WTC11 (cell line): ENCODE data around the gene SNRNP70. TPM values are rescaled to one million over a fixed set of nuclear protein-coding genes. Genes with fewer than 3 reads are reported as not detected.

Experiments used
- FOXJ3 ChIP-seq: sonication (generic); formaldehyde crosslinking; IDR thresholded peaks from 2 replicates; pipeline ENCODE4 v1.9.0; 2021; ENCODE audit warnings: missing genetic modification reagents, mild to moderate bottlenecking, borderline replicate concordance
- MXD4 ChIP-seq: fragments of 250-450 bp; sonication (Bioruptor Pico); IDR thresholded peaks from 2 replicates; pipeline ENCODE4 v1.8.0; 2021; ENCODE audit warnings: mild to moderate bottlenecking, moderate library complexity, borderline replicate concordance
- MYBL2 ChIP-seq: sonication (generic); formaldehyde crosslinking; IDR thresholded peaks from 2 replicates; pipeline ENCODE4 v1.8.1; 2023; ENCODE audit warnings: mild to moderate bottlenecking, moderate library complexity, missing genetic modification reagents
- NFE2L1 ChIP-seq: sonication (generic); formaldehyde crosslinking; IDR thresholded peaks from 2 replicates; pipeline ENCODE4 v1.8.1; 2023; ENCODE audit warnings: missing genetic modification reagents
- NFYB ChIP-seq: sonication (generic); formaldehyde crosslinking; conservative IDR thresholded peaks from 2 replicates; pipeline ENCODE4 v1.8.0; 2022; ENCODE audit warnings: low read depth, missing genetic modification reagents
- SP1 ChIP-seq: sonication (generic); formaldehyde crosslinking; conservative IDR thresholded peaks from 2 replicates; pipeline ENCODE4 v1.8.1; 2022; ENCODE audit warnings: missing genetic modification reagents
- TCF7 ChIP-seq: sonication (generic); formaldehyde crosslinking; IDR thresholded peaks from 2 replicates; pipeline ENCODE4 v1.8.0; 2022; ENCODE audit warnings: mild to moderate bottlenecking, low read depth, missing genetic modification reagents, moderate library complexity
- TEAD1 ChIP-seq: sonication (generic); formaldehyde crosslinking; IDR thresholded peaks from 2 replicates; pipeline ENCODE4 v1.8.0; 2022; ENCODE audit warnings: mild to moderate bottlenecking, missing genetic modification reagents
- TEAD4 ChIP-seq: sonication (generic); formaldehyde crosslinking; IDR thresholded peaks from 2 replicates; pipeline ENCODE4 v1.8.0; 2022; ENCODE audit warnings: mild to moderate bottlenecking, missing genetic modification reagents
- TP53 ChIP-seq: sonication (generic); formaldehyde crosslinking; IDR thresholded peaks from 2 replicates; pipeline ENCODE4 v1.8.1; 2023; ENCODE audit warnings: mild to moderate bottlenecking, missing genetic modification reagents
- ZNF219 ChIP-seq: sonication (generic); formaldehyde crosslinking; IDR thresholded peaks from 2 replicates; pipeline ENCODE4 v1.8.0; 2023; ENCODE audit warnings: missing genetic modification reagents, mild to moderate bottlenecking, borderline replicate concordance
- ZNF416 ChIP-seq: fragments of 250-450 bp; sonication (Bioruptor Pico); IDR thresholded peaks from 2 replicates; pipeline ENCODE4 v1.9.0; 2021; ENCODE audit warnings: mild to moderate bottlenecking, inconsistent platforms
- ZNF423 ChIP-seq: fragments of 250-450 bp; sonication (Bioruptor Pico); IDR thresholded peaks from 2 replicates; pipeline ENCODE4 v2.1.2; 2022; ENCODE audit warnings: mild to moderate bottlenecking, moderate library complexity
- total RNA-seq: library from RNA; stranded (reverse); gene quantifications from 3 replicates; pipeline ENCODE4 v1.2.3, GENCODE V29; 2021
- TF ChIP-seq, protein P1 (sequence below): sonication (generic); formaldehyde crosslinking; IDR thresholded peaks from 2 replicates; pipeline ENCODE4 v1.8.0; 2022; ENCODE audit warnings: mild to moderate bottlenecking, missing genetic modification reagents
- TF ChIP-seq, protein P2 (sequence below): sonication (generic); formaldehyde crosslinking; IDR thresholded peaks from 2 replicates; pipeline ENCODE4 v1.8.0; 2022; ENCODE audit warnings: mild to moderate bottlenecking, missing genetic modification reagents
- TF ChIP-seq, protein P3 (sequence below): sonication (generic); formaldehyde crosslinking; conservative IDR thresholded peaks from 2 replicates; pipeline ENCODE4 v1.8.1; 2022; ENCODE audit warnings: mild to moderate bottlenecking, missing genetic modification reagents
- TF ChIP-seq, protein P4 (sequence below): sonication (generic); formaldehyde crosslinking; IDR thresholded peaks from 2 replicates; pipeline ENCODE4 v1.8.1; 2023; ENCODE audit warnings: mild to moderate bottlenecking, missing genetic modification reagents, moderate library complexity
- TF ChIP-seq, protein P5 (sequence below): fragments of 250-450 bp; sonication (Bioruptor Pico); conservative IDR thresholded peaks from 2 replicates; pipeline ENCODE4 v1.9.0; 2021; ENCODE audit warnings: mild to moderate bottlenecking
- TF ChIP-seq, protein P6 (sequence below): sonication (generic); formaldehyde crosslinking; IDR thresholded peaks from 2 replicates; pipeline ENCODE4 v1.8.1; 2022; ENCODE audit warnings: missing genetic modification reagents, borderline replicate concordance
- TF ChIP-seq, protein P7 (sequence below): sonication (generic); formaldehyde crosslinking; IDR thresholded peaks from 2 replicates; pipeline ENCODE4 v1.8.1; 2022; ENCODE audit warnings: low read depth, missing genetic modification reagents, borderline replicate concordance
- TF ChIP-seq, protein P8 (sequence below): sonication (generic); formaldehyde crosslinking; IDR thresholded peaks from 2 replicates; pipeline ENCODE4 v1.8.1; 2022; ENCODE audit warnings: mild to moderate bottlenecking, moderate library complexity, missing genetic modification reagents

SNRNP70 gene
- total RNA-seq, 1 experiment from 2014 or later = 266 TPM

DNA sequence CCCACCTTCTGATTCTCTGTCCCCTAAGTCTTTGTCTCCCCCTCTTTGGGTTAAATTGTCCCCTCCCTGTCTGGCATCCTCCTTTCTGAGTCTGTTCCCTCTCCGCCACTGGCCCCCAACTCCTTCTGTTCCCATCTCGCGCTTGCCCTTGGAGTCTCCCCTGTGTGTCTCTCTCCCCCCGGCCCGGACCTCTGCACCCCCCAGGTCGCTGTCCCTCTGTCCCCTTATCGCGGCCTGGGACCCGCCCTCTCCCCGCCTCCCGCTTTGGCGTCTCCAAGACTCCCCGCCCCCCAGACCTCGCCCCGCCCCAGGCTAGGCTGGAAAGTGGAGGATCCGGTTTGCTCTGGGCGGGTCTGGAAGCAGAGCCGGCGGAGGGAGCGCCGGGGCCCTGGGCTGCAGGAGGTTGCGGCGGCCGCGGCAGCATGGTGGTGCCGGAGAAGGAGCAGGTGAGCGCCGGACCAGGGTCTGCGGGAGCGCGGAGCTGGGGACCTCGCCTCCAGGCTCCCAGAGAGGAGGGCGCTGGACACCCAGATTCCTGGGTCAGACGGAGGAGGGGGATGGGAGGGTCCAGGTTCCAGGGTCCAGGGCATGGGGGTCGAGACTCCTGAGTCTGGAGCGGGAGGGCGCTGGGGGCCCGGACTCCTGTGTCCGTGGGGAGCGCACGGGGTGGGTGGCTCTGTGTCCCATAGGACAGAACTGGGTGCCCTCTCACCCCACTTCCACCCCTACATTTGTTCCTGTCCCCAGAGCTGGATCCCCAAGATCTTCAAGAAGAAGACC lies 72.4 kb downstream of the SNRNP70 start, which contains the start of gene TRPM4 (continued):
- TF ChIP-seq SP1 (CRISPR knock-in tag) (peak; percentile 65; the same call in 1 of the 2 replicates), NFYB (CRISPR knock-in tag) (no peak), ZNF416 (CRISPR knock-in tag) (no peak), MYBL2 (no peak), TCF7 (CRISPR knock-in tag) (no peak), MXD4 (CRISPR knock-in tag) (no peak), FOXJ3 (CRISPR knock-in tag) (no peak), ZNF219 (no peak), ZNF423 (CRISPR knock-in tag) (no peak), NFE2L1 (CRISPR knock-in tag) (no peak), TEAD4 (CRISPR knock-in tag) (no peak), TP53 (CRISPR knock-in tag) (no peak), TEAD1 (CRISPR knock-in tag) (no peak)
- TF ChIP-seq, protein P1, sequence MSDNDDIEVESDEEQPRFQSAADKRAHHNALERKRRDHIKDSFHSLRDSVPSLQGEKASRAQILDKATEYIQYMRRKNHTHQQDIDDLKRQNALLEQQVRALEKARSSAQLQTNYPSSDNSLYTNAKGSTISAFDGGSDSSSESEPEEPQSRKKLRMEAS (CRISPR knock-in tag) = no peak
- TF ChIP-seq, protein P2, sequence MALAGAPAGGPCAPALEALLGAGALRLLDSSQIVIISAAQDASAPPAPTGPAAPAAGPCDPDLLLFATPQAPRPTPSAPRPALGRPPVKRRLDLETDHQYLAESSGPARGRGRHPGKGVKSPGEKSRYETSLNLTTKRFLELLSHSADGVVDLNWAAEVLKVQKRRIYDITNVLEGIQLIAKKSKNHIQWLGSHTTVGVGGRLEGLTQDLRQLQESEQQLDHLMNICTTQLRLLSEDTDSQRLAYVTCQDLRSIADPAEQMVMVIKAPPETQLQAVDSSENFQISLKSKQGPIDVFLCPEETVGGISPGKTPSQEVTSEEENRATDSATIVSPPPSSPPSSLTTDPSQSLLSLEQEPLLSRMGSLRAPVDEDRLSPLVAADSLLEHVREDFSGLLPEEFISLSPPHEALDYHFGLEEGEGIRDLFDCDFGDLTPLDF = 0 out of 2 replicates have a peak, but pooled peaks have one; percentile 54
- TF ChIP-seq, protein P3, sequence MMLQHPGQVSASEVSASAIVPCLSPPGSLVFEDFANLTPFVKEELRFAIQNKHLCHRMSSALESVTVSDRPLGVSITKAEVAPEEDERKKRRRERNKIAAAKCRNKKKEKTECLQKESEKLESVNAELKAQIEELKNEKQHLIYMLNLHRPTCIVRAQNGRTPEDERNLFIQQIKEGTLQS (CRISPR knock-in tag) = no peak
- TF ChIP-seq, protein P4, sequence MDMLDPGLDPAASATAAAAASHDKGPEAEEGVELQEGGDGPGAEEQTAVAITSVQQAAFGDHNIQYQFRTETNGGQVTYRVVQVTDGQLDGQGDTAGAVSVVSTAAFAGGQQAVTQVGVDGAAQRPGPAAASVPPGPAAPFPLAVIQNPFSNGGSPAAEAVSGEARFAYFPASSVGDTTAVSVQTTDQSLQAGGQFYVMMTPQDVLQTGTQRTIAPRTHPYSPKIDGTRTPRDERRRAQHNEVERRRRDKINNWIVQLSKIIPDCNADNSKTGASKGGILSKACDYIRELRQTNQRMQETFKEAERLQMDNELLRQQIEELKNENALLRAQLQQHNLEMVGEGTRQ (CRISPR knock-in tag) = no peak
- TF ChIP-seq, protein P5, sequence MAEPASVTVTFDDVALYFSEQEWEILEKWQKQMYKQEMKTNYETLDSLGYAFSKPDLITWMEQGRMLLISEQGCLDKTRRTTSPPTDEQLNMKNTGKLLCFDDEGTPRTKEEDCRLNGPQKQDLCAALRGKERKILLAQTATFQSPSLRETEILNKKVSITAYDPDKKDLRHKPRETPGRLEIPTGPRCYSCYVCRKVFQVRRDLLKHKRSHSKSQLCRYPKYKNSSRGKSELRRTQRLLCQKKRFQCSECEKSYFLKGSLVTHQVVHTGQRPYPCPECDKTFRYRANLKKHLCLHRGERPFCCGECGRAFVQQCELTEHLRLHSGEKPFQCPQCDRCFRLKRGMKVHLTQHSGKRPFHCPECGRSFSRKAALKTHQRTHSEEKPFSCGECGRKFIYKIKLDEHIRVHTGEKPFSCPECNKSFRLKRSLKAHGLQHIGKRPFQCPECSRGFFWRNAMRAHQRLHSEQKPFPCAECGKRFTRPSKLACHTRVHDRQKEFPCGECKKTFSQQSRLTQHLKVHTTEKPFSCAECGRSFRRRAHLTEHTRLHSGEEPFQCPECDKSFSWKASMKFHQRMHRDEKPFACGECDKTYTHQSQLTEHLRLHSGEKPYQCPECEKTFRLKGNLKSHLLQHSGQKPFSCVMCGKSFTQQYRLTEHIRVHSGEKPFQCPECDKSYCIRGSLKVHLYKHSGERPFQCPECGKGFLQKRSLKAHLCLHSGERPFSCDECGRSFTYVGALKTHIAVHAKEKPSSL = no peak
- TF ChIP-seq, protein P6, sequence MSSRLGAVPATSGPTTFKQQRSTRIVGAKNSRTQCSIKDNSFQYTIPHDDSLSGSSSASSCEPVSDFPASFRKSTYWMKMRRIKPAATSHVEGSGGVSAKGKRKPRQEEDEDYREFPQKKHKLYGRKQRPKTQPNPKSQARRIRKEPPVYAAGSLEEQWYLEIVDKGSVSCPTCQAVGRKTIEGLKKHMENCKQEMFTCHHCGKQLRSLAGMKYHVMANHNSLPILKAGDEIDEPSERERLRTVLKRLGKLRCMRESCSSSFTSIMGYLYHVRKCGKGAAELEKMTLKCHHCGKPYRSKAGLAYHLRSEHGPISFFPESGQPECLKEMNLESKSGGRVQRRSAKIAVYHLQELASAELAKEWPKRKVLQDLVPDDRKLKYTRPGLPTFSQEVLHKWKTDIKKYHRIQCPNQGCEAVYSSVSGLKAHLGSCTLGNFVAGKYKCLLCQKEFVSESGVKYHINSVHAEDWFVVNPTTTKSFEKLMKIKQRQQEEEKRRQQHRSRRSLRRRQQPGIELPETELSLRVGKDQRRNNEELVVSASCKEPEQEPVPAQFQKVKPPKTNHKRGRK = no peak
- TF ChIP-seq, protein P7, sequence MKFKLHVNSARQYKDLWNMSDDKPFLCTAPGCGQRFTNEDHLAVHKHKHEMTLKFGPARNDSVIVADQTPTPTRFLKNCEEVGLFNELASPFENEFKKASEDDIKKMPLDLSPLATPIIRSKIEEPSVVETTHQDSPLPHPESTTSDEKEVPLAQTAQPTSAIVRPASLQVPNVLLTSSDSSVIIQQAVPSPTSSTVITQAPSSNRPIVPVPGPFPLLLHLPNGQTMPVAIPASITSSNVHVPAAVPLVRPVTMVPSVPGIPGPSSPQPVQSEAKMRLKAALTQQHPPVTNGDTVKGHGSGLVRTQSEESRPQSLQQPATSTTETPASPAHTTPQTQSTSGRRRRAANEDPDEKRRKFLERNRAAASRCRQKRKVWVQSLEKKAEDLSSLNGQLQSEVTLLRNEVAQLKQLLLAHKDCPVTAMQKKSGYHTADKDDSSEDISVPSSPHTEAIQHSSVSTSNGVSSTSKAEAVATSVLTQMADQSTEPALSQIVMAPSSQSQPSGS (CRISPR knock-in tag) = no peak
- TF ChIP-seq, protein P8, sequence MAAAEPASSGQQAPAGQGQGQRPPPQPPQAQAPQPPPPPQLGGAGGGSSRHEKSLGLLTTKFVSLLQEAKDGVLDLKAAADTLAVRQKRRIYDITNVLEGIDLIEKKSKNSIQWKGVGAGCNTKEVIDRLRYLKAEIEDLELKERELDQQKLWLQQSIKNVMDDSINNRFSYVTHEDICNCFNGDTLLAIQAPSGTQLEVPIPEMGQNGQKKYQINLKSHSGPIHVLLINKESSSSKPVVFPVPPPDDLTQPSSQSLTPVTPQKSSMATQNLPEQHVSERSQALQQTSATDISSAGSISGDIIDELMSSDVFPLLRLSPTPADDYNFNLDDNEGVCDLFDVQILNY (CRISPR knock-in tag) = no peak

Other genes with a start within 250 kb of the SNRNP70 start
- gene HSD17B14, start 249.0 kb upstream of the SNRNP70 start, total RNA-seq = 11.4 to 18.2 TPM (median 17.0 TPM) in 3 replicates
- gene PLEKHA4, start 216.8 kb upstream of the SNRNP70 start, total RNA-seq = 14.8 to 17.7 TPM (median 16.8 TPM) in 3 replicates
- 17.0 to 19.5 TPM (median 17.9 TPM) in 3 replicates for gene PPP1R15A, start 213.0 kb upstream of the SNRNP70 start, total RNA-seq
- gene TULP2, start 186.7 kb upstream of the SNRNP70 start, total RNA-seq = 3.1 to 5.6 TPM (median 3.9 TPM) in 3 replicates
- gene NUCB1, start 185.1 kb upstream of the SNRNP70 start, total RNA-seq = 145 to 153 TPM (median 149 TPM) in 3 replicates
- 3.0 to 3.4 TPM (median 3.1 TPM) in 3 replicates for gene DHDH, start 151.8 kb upstream of the SNRNP70 start, total RNA-seq
- gene BAX, start 130.6 kb upstream of the SNRNP70 start, total RNA-seq = 346 to 387 TPM (median 351 TPM) in 3 replicates
- gene FTL, start 120.1 kb upstream of the SNRNP70 start, total RNA-seq = 1,061 to 1,225 TPM (median 1,202 TPM) in 3 replicates
- gene GYS1, start 92.1 kb upstream of the SNRNP70 start, total RNA-seq = 45.9 to 52.0 TPM (median 46.1 TPM) in 3 replicates
- 168 to 178 TPM (median 169 TPM) in 3 replicates for gene RUVBL2, start 91.6 kb upstream of the SNRNP70 start, total RNA-seq
- gene LHB, start 68.4 kb upstream of the SNRNP70 start, total RNA-seq = 1.3 TPM in 1 of 3 replicates, not detected in the others
- not detected in 3 replicates for gene CGB3, start 61.1 kb upstream of the SNRNP70 start, total RNA-seq
- gene CGB2, start 53.6 kb upstream of the SNRNP70 start, total RNA-seq = 1.1 to 1.2 TPM in 2 of 3 replicates, not detected in the other
- gene CGB1, start 48.6 kb upstream of the SNRNP70 start, total RNA-seq = 0.87 TPM in 1 of 3 replicates, not detected in the others
- gene CGB5, start 41.6 kb upstream of the SNRNP70 start, total RNA-seq = 0.30 to 0.62 TPM (median 0.35 TPM) in 3 replicates
- gene CGB8, start 36.3 kb upstream of the SNRNP70 start, total RNA-seq = 0.31 TPM in 1 of 3 replicates, not detected in the others
- 1.6 to 2.9 TPM (median 2.7 TPM) in 3 replicates for gene CGB7, start 27.7 kb upstream of the SNRNP70 start, total RNA-seq
- 3.9 to 7.7 TPM (median 5.0 TPM) in 3 replicates for gene NTF4, start 20.6 kb upstream of the SNRNP70 start, total RNA-seq
- gene KCNA7, start 12.8 kb upstream of the SNRNP70 start, total RNA-seq = 0.09 TPM in 3 replicates
- 5.1 to 5.7 TPM (median 5.1 TPM) in 3 replicates for gene LIN7B, start 28.9 kb downstream of the SNRNP70 start, total RNA-seq
- 3.1 to 3.4 TPM (median 3.2 TPM) in 3 replicates for gene C19orf73, start 33.7 kb downstream of the SNRNP70 start, total RNA-seq
- gene PPFIA3, start 34.1 kb downstream of the SNRNP70 start, total RNA-seq = 25.5 to 30.1 TPM (median 27.3 TPM) in 3 replicates
- gene HRC, start 69.9 kb downstream of the SNRNP70 start, total RNA-seq = 1.9 to 5.0 TPM (median 4.6 TPM) in 3 replicates
- gene TRPM4, start 72.3 kb downstream of the SNRNP70 start, total RNA-seq = 15.5 to 24.8 TPM (median 23.6 TPM) in 3 replicates
- gene SLC6A16, start 239.7 kb downstream of the SNRNP70 start, total RNA-seq = 1.5 to 2.2 TPM (median 2.1 TPM) in 3 replicates
- gene CD37, start 250.0 kb downstream of the SNRNP70 start, total RNA-seq = 0.27 to 1.6 TPM (median 1.2 TPM) in 3 replicates